Right atrium auricular region (tissue), 2 donors: Measurements from ENCODE around the gene SEMA3A. TPM values are rescaled to one million over a fixed set of nuclear protein-coding genes. Genes with fewer than 3 reads are reported as not detected.

Experiments
- DNase-seq: peaks from one replicate; pipeline ENCODE4 v3.0.0-alpha.2; 2019; ENCODE audit warnings: low spot score
- H3K27ac ChIP-seq, 2 donors: fragments of 200-600 bp; sonication (generic); 1 replicate in 1 of 2; 2 replicates in 1 of 2; pipeline ENCODE4 v1.5.1; 2016 to 2019
- H3K27me3 ChIP-seq, 2 donors: fragments of 200-600 bp; sonication (generic); one replicate each; pipeline versions ENCODE4 v1.5.1 to v1.6.0; 2017 to 2019
- H3K36me3 ChIP-seq: fragments of 200-600 bp; sonication (generic); one replicate; pipeline ENCODE4 v1.5.1; 2016
- H3K4me1 ChIP-seq, 2 donors: fragments of 200-600 bp; sonication (generic); one replicate each; pipeline versions ENCODE4 v1.5.1 to v1.6.0; 2017 to 2019
- H3K4me3 ChIP-seq, 2 donors: fragments of 200-600 bp; sonication (generic); 1 replicate in 1 of 2; 2 replicates in 1 of 2; pipeline ENCODE4 v1.5.1; 2017 to 2019; ENCODE audit warnings: mild to moderate bottlenecking in 1 of 2, moderate library complexity in 1 of 2
- H3K9me3 ChIP-seq, 2 donors: fragments of 200-600 bp; sonication (generic); one replicate each; pipeline ENCODE4 v1.5.1; 2019
- total RNA-seq, 2 donors: library from RNA; depleted of rRNA; stranded (reverse); fragments of >200 nt; gene quantifications; one replicate each; pipeline ENCODE4 v1.1.0, GENCODE V29; 2016
- TF ChIP-seq, protein P1 (sequence below), 2 donors: fragments of 200-600 bp; sonication (generic); IDR thresholded peaks; one replicate each; pipeline ENCODE4 v1.5.1; 2019; ENCODE audit warnings: antibody characterized with exemption in 2 of 2

The SEMA3A gene
- total RNA-seq, 2 donors from 2014 or later, result 3.6 to 6.1 TPM

DNA sequence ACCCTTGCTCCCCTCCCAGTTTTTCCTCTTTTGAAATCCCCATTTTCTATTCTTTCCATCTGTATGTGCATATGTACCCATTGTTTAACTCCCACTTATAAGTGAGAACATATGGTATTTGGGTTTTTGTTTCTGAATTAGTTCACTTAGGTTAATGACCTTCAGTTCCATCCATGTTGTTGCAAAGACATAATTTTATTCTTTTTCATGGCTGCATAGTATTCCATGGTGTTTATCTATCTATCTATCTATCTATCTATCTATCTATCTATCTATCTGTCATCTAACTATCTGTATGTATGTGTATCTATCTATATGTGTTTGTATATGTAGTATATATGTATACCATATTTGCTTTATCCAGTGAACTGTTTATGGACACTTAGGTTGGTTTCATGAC lies 281.4 kb downstream of the SEMA3A start:
- no peaks in the 10 kb centered on the region for H3K9me3 ChIP-seq
- H3K27ac ChIP-seq, result no peak overlapping the region
- TF ChIP-seq, protein P1, sequence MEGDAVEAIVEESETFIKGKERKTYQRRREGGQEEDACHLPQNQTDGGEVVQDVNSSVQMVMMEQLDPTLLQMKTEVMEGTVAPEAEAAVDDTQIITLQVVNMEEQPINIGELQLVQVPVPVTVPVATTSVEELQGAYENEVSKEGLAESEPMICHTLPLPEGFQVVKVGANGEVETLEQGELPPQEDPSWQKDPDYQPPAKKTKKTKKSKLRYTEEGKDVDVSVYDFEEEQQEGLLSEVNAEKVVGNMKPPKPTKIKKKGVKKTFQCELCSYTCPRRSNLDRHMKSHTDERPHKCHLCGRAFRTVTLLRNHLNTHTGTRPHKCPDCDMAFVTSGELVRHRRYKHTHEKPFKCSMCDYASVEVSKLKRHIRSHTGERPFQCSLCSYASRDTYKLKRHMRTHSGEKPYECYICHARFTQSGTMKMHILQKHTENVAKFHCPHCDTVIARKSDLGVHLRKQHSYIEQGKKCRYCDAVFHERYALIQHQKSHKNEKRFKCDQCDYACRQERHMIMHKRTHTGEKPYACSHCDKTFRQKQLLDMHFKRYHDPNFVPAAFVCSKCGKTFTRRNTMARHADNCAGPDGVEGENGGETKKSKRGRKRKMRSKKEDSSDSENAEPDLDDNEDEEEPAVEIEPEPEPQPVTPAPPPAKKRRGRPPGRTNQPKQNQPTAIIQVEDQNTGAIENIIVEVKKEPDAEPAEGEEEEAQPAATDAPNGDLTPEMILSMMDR (IDR thresholded peaks at IDR 0.05), result no peak
- no peak overlapping the region for H3K4me3 ChIP-seq
- no peaks in the 10 kb centered on the region for H3K27me3 ChIP-seq
- H3K36me3 ChIP-seq, result no peaks in the 10 kb centered on the region
- H3K4me1 ChIP-seq, result no peaks in the 10 kb centered on the region
- DNase-seq, result no peak

DNA sequence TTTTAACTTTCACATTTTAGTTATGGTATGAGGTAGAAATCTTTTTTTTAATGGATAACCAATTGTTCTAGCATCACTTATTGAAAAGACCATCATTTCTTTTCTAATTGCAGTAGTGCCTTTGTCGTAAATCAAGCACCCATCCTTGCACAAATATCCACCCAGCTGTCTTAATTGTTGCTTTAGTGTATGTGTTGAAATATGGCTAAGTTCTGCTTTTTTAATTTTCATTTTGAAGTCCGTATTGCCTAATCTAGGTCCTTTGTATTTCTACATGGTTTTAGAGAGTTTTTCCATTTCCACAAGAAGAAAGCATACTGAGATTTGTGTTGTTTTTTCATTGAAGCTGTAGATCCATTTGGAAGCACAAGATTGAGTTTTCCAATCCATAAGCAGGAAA lies 286.1 kb downstream of the SEMA3A start:
- H3K36me3 ChIP-seq, result no peaks in the 10 kb centered on the region
- H3K4me3 ChIP-seq, result no peak overlapping the region
- H3K4me1 ChIP-seq, result no peaks in the 10 kb centered on the region
- no peak for DNase-seq
- TF ChIP-seq, protein P1 (IDR thresholded peaks at IDR 0.05), result no peak
- no peak overlapping the region for H3K27ac ChIP-seq
- H3K9me3 ChIP-seq, result no peaks in the 10 kb centered on the region
- H3K27me3 ChIP-seq, result no peaks in the 10 kb centered on the region
